NCI-H345 (cell line): ENCODE results near the gene NME7.

Experiments
- DNase-seq: peaks from one replicate; lab custom pipeline; 2025; lab: John Stamatoyannopoulos, UW

NME7 gene

GRCh38 chr1:169150641-169151337, 216.8 kb downstream of the NME7 start:
- DNase-seq, result no peak

- no peak for DNase-seq
Measured at GRCh38 chr1:169149555-169150286, 217.9 kb downstream of the NME7 start.

GRCh38 chr1:169148472-169149252, 218.9 kb downstream of the NME7 start:
- no peak for DNase-seq

GRCh38 chr1:169146576-169147214, 220.9 kb downstream of the NME7 start:
- no peak for DNase-seq

GRCh38 chr1:169144941-169145626, 222.5 kb downstream of the NME7 start:
- DNase-seq, result no peak

- no peak for DNase-seq
Measured at GRCh38 chr1:169143984-169144383, 223.6 kb downstream of the NME7 start.

- no peak for DNase-seq
Measured at GRCh38 chr1:169143346-169143745, 224.3 kb downstream of the NME7 start.

GRCh38 chr1:169142129-169142528, 225.5 kb downstream of the NME7 start:
- DNase-seq, result no peak

GRCh38 chr1:169141356-169141755, 226.2 kb downstream of the NME7 start:
- DNase-seq, result no peak

GRCh38 chr1:169138866-169139670, 228.5 kb downstream of the NME7 start:
- no peak for DNase-seq

- DNase-seq, result no peak
Measured at GRCh38 chr1:169137357-169137756, 230.2 kb downstream of the NME7 start.

GRCh38 chr1:169133801-169134502, 233.6 kb downstream of the NME7 start:
- DNase-seq, result no peak

- no peak for DNase-seq
Measured at GRCh38 chr1:169133228-169133576, 234.4 kb downstream of the NME7 start.

GRCh38 chr1:169132512-169133227, 234.9 kb downstream of the NME7 start:
- DNase-seq, result no peak

- no peak for DNase-seq
Measured at GRCh38 chr1:169130683-169131082, 236.9 kb downstream of the NME7 start.

- DNase-seq, result no peak
Measured at GRCh38 chr1:169129109-169129784, 238.3 kb downstream of the NME7 start.

GRCh38 chr1:169128562-169128961, 239.0 kb downstream of the NME7 start:
- DNase-seq, result no peak

- DNase-seq, result no peak
Measured at GRCh38 chr1:169127305-169127704, 240.3 kb downstream of the NME7 start.

- DNase-seq, result no peak
Measured at GRCh38 chr1:169126335-169126734, 241.3 kb downstream of the NME7 start.
